NCI-H345 (cell line): ENCODE measurements around the gene MLLT1.
A peak's percentile ranks its signal among the peaks of the same experiment; 100 is the strongest.

Source experiments
- DNase-seq: peaks from one replicate; lab custom pipeline; 2025; lab: John Stamatoyannopoulos, UW

The MLLT1 gene

GRCh38 chr19:6273701-6274601 is 5.8 kb downstream of the MLLT1 start:
- no peak for DNase-seq

DNA sequence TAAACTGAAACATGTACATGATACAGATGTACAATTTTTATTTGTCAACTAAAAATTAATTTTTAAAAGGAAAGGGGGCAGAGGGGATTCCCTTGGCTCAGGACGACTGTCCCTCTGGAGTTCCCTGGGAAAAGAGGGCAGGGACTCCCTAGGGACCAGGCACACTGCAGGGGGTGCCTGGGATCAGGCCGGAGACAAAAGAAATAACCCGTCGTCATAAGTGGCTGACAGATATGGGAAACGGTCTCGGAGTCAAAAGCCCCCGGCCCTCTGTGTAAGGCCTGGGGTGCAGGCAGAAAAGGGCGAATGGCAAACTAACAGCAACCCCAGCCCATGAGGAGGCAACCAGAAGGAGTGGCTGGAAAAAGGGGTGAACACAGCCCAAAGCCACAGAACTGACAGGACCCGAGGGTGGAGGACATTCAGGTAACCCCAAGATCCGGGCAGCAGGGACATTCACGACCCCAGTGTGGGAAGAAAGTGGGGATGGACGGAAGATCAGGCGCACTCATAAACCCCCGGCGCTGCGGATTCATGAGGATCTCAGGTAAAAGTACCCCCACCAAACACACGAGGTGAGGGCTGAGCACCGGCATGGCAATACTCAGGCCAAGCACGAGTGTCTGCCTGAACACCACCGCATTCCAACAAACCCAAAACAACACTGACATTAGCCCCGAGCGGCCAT is 6.7 kb downstream of the MLLT1 start:
- no peak for DNase-seq

DNA sequence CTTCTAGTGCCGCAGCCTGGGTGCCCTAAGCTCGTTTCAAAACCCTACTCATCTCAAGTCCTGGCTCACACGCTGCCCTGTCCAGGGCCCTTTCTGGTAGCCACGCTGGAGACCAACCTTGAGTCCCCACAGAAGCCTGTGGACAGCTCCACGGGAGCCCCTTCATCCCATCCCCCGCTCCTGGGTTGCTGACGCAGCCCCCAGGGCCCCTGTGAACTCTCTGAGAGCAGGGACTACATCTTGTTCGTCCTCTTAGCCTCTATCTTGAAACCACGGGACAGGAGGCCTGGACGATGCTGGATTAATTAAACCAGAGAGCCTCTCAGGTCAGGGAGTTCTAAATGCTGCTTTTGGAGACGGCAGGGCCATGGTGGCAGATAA is 7.4 kb downstream of the MLLT1 start:
- no peak for DNase-seq

DNA sequence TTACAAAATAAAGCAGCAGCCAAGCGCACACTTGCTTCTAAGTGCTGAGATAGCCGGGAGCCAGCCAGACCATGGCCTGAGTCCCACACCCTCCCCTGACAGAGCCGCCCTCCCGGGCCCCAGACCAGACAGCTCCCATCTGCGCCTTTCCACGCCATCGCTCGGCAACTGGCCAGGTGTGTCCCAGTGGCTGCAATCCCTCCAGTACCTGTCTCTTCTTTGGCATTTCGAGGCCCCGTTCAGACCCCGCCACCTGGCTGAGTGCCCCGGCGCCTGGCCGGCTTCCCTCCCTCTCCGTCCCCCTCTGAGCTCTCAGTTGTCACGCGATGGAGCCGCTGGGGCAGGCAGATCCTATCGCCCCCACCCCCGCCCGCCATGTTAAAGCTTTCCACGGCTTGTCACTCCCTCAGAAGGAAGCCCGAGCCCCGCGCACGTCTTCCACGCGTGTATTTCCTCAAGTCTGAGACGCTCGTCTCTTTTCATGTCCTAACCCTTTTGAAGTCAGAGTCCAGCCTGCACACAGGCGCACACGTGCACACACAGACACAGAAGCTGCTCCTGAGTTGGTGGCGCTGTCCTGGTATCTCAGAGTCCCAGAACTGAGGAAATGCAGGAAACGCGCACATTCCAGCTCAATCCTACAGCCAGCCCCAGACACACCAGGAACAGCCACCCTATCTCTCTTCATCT is 7.9 kb downstream of the MLLT1 start:
- no peak for DNase-seq

- DNase-seq: no peak
Measured at GRCh38 chr19:6271251-6271650, 8.5 kb downstream of the MLLT1 start.

GRCh38 chr19:6270822-6271221 is 9.0 kb downstream of the MLLT1 start:
- no peak for DNase-seq

DNA sequence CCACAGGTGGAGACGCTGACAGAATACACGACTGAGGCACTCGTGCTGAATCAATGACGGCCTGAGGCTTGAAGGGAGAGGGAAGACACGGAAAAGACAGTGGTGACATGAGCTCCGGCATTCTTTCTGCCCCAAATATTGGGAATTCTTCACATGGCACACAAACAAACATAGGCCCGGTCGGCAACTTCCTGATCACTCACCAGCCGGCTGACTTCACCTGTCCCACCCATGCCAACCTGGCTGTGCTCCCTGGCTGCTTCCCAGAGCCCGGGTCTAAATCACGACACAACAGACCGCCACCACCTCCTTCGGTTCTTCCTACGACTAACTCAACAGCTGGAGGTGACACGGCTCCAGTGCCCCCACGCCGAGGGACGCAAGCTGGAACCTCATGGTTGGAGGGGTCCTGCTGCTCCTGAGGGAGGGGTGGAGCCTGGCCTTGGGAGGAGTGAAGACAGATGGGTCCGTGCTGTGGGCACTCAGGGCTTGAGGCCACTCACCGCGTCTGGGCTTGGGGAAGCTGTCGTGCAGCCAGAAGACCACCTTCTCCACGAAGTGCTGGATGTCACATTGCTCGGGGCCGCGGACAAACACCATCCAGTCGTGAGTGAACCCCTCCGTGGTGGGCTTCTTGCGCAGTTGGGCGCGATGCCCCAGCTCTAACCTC is 9.6 kb downstream of the MLLT1 start:
- DNase-seq: no peak

GRCh38 chr19:6269101-6269886 is 10.5 kb downstream of the MLLT1 start:
- no peak for DNase-seq

DNA sequence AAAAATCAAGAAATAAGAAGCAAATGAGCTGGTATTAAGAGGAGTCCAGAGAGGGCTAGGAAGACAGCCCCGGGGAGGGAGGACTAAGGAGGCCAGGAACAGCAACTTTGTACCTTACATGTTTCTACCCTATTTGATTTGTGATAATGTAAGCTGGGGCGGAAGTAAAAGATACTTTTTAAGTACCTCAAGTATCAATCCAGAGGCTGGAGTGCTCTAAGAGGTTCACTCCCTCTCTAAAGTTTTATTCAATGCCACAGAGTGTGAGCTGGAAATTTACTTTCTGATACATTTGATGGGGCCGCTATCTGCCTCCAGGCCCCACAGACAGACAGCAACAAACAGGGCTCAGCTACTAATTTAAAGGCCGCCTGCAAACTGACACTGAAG is 11.4 kb downstream of the MLLT1 start:
- DNase-seq: no peak

DNA sequence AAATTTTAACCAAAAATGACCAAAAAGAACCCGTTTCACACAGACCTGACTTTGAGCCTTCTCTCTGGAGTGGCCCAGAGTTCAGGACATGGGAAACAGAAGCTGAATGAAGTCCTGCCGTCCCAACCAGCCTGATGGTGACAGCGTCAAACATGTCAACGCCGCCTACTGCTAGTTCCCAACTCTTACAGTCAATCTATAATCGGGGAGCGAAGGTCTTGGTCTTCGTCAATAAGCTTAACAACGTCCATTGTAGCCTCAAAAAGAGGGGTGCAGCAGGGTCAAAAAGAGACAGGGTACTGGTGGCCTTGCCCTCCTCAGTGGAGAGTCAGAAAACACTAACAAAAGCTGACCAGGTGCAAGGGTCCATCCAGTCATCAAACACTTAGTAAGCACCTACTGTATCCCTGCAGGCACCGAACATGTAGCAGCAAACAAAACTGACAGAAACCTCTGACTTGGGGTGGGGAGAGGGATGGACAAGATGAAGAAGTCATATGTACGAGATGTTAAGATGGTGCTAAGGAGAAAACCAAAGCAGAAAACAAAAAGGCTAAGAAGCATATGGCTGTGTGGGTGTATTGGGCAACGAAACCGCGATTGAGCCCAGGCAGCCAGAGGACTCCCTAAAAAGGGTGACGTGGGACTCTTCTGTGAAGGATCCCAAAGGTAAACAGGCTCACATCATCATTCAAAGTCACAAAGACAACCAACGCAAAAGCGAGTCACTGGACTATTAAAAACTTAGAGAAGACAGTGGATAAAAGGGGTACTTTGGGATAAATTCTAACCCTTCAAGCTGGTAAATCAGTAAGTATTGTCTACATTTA is 12.0 kb downstream of the MLLT1 start:
- DNase-seq: no peak

DNA sequence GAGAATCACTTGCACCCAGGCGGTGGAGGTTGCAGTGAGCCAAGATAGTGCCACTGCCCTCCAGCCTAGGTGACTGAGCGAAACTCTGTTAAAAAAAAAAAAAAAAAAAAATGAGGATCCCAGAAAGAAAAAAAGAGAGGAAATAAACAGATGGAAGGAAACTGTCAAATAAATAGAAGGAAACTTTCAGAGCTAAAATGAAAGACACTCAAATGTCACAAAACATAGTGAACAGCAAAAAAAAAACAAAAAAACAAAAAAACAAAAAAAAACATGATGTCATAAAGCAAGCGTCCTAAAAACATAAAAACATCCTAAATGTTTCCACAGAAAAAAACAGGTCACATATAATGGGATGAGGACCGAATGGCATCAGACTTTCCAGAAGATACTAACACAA is 15.0 kb downstream of the MLLT1 start:
- no peak for DNase-seq

DNA sequence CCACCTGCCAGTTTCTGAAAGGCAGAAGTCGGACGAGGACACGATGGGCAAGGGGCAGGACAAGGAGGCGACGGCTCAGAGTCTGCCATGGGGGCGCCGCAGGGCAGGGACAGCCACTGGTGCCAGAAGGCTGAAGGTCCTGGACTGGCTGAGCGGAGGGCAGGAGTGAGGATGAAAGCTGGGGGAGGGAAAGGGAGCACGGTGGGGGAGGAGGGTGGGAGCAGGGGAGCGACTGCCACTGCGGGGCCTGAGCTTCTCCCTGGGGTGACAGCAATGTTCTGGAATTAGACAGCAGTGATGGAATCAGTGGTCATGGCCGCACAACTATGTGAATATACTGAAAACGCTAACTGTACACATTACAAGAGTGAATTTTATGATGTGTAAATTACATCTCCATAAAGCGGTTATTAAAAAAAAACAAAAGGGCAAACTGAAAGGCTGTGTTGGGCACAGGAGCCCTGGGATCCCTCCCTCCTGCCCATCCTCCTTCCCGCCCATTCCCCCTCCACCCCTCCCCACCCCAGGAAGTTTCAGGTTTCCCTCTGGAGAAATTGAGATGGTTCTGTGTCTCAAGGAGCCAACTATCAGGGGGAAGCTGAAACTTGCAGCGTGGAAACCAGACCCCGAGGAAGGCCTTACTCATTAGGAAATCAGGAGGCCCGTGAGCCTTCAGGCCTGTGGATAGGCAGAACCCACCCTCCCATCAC is 15.9 kb downstream of the MLLT1 start:
- DNase-seq: no peak

DNA sequence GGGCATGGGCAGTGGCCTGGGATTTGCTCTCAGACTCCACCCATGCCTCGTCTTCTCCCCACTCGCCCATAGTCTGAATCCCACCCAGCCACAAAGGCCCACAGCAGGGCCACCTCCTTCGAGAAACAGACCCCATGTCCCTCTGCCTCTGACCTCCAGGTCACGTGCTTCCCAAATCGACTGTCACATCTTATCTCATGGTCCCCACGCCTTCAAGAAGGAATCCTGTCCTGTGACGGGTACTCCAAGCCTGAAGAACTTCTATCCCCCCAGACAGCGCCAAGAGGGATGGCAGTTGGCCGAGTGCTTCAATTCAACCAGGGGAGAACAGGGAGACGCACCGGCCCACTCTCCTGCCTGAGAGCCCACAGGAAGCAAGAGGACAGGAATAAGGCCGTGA is 16.5 kb downstream of the MLLT1 start:
- DNase-seq: no peak

DNA sequence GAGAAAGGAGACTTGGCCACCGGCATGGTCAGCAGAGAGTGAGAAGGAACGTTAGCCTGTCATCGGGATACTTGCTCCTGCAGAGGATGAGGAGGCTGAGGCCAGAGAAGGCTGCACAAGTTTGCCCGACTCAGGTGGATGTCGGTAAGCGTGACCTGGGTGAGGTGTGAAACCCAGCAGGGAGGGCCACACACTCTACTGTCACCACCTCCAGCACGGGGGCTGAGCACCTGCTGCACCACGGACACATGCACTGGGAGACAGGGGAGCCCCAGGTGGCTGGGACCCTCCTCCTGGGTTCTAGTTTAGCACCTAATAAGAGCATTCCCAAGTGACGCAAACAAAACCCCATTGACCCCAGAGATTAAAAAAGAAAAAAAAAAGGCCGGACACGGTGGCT is 17.3 kb downstream of the MLLT1 start:
- DNase-seq: no peak

- no peak for DNase-seq
Measured at GRCh38 chr19:6261883-6262282, 17.9 kb downstream of the MLLT1 start.

DNA sequence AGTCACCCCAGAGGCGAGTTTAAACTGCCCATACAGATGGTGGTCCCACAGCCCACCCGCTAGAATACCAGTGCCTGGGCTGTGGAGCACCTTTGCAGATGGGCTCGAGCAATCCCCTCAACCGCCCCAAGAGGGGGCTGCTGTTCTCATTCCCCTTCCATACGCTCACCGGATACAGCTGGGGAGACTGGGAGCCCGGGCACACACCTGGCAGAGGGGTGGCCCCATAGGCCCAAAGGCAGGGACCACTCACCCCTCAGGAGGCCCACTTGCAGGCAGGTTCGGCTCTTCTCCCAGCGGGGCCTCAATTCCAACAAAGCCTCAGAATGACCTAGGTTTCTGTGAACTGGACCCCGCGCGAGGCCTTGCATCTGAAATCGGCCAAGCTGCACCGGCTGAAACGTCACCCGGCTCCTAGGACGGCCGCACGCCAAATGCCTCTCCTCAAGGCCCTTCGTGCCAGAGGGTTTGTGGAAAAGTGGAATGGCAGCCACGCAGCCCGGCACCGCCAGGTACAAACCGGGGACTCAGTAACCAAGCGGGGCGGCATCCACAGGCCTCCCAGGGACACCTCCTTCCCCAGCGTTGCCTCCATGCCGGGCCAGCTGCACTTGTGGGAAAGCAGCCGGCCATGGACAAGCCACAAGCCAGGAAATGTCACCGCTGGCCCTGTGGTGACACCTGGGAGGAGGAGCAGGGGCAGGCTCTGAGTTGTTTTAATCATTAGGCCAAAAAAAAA is 18.7 kb downstream of the MLLT1 start:
- peak; percentile 10 for DNase-seq

GRCh38 chr19:6260376-6260775 is 19.4 kb downstream of the MLLT1 start:
- DNase-seq: no peak

- no peak for DNase-seq
Measured at GRCh38 chr19:6259312-6259861, 20.4 kb downstream of the MLLT1 start.

- no peak for DNase-seq
Measured at GRCh38 chr19:6258812-6259311, 20.9 kb downstream of the MLLT1 start.
